CD14-positive monocyte (primary cell): ENCODE data around the gene BCAR1. TPM values are rescaled to one million over a fixed set of nuclear protein-coding genes. Genes with fewer than 3 reads are reported as not detected.
A peak's percentile ranks its signal among the peaks of the same experiment; 100 is the strongest.

Experiments used
- DNase-seq, 3 donors: peaks; one replicate each; pipeline ENCODE4 v3.0.0-alpha.2; 2011 to 2022
- H2AFZ ChIP-seq: 2 replicates; pipeline ENCODE4 v1.6.0; 2012; ENCODE audit warnings: mild to moderate bottlenecking, low read depth, low read length, inconsistent platforms; ENCODE audit not compliant: insufficient read depth, poor library complexity, severe bottlenecking
- H3K27ac ChIP-seq, 2 donors: 1 replicate in 1 of 2; 2 replicates in 1 of 2; pipeline ENCODE4 v1.5.1; 2012 to 2013; ENCODE audit warnings: low read length in 2 of 2, control low read depth in 1 of 2, inconsistent platforms in 1 of 2, low read depth in 1 of 2, mild to moderate bottlenecking in 1 of 2
- H3K27me3 ChIP-seq, 2 donors: one replicate each; pipeline versions ENCODE4 v1.6.0 to v1.6.1; 2011 to 2013; ENCODE audit warnings: low read length in 2 of 2; ENCODE audit not compliant: control insufficient read depth in 2 of 2, insufficient read depth in 2 of 2
- H3K36me3 ChIP-seq, 2 donors: replicated peaks in 1 of 2; 1 replicate in 1 of 2; 2 replicates in 1 of 2; pipeline versions ENCODE4 v1.5.1 to v1.6.1; 2012 to 2013; ENCODE audit warnings: low read length in 2 of 2, control low read depth in 1 of 2, inconsistent platforms in 1 of 2, mild to moderate bottlenecking in 1 of 2; ENCODE audit not compliant: insufficient read depth in 2 of 2, control insufficient read depth in 1 of 2
- H3K4me1 ChIP-seq, 2 donors: 1 replicate in 1 of 2; 2 replicates in 1 of 2; pipeline versions ENCODE4 v1.5.1 to v1.6.1; 2012 to 2013; ENCODE audit warnings: low read length in 2 of 2, control low read depth in 1 of 2, inconsistent platforms in 1 of 2, mild to moderate bottlenecking in 1 of 2, moderate library complexity in 1 of 2; ENCODE audit not compliant: insufficient read depth in 2 of 2, control insufficient read depth in 1 of 2
- H3K4me2 ChIP-seq: replicated peaks from 2 replicates; pipeline ENCODE3; 2012; ENCODE audit warnings: low read length, moderate library complexity, mild to moderate bottlenecking; ENCODE audit not compliant: poor library complexity, severe bottlenecking; ENCODE audit errors: extremely low read depth
- H3K4me3 ChIP-seq, 3 experiments: fragments of 200-600 bp in 1 of 3; sonication (generic) in 1 of 3; replicated peaks in 1 of 3; 1 replicate in 2 of 3; 2 replicates in 1 of 3; pipeline ENCODE4 v1.5.1; 2011 to 2013; ENCODE audit warnings: low read length in 3 of 3, mild to moderate bottlenecking in 3 of 3, control low read depth in 2 of 3, low read depth in 2 of 3, inconsistent platforms in 1 of 3, moderate library complexity in 1 of 3
- H3K79me2 ChIP-seq: 2 replicates; pipeline ENCODE4 v1.6.0; 2012; ENCODE audit warnings: mild to moderate bottlenecking, control low read depth, inconsistent platforms, low read length, moderate library complexity; ENCODE audit not compliant: insufficient read depth
- H3K9ac ChIP-seq: 2 replicates; pipeline ENCODE4 v1.6.0; 2017; ENCODE audit warnings: low read length, mild to moderate bottlenecking; ENCODE audit not compliant: insufficient read depth, poor library complexity, severe bottlenecking
- H3K9me3 ChIP-seq, 2 donors: replicated peaks in 1 of 2; 1 replicate in 1 of 2; 2 replicates in 1 of 2; pipeline versions ENCODE4 v1.5.1 to v1.6.1; 2012 to 2013; ENCODE audit warnings: low read length in 2 of 2, control low read depth in 1 of 2; ENCODE audit not compliant: control insufficient read depth in 1 of 2, insufficient read depth in 1 of 2
- H4K20me1 ChIP-seq: 2 replicates; pipeline ENCODE4 v1.6.0; 2012; ENCODE audit warnings: mild to moderate bottlenecking, low read length, control low read depth, moderate library complexity; ENCODE audit not compliant: insufficient read depth
- H3K27ac Mint-ChIP-seq, 7 donors: one replicate each; pipeline ENCODE4 v1.8.0; 2020; ENCODE audit warnings: mild to moderate bottlenecking in 7 of 7, mixed read lengths in 7 of 7, moderate library complexity in 6 of 7, inconsistent platforms in 2 of 7
- H3K27me3 Mint-ChIP-seq, 3 donors: one replicate each; pipeline ENCODE4 v1.8.0; 2021 to 2022; ENCODE audit warnings: low read depth in 3 of 3, mild to moderate bottlenecking in 3 of 3, mixed read lengths in 3 of 3, moderate library complexity in 3 of 3, inconsistent platforms in 1 of 3
- H3K36me3 Mint-ChIP-seq, 2 donors: one replicate each; pipeline ENCODE4 v1.8.0; 2020; ENCODE audit warnings: mixed read lengths in 2 of 2, inconsistent platforms in 1 of 2, mild to moderate bottlenecking in 1 of 2
- H3K4me1 Mint-ChIP-seq: one replicate; pipeline ENCODE4 v1.8.0; 2020; ENCODE audit warnings: mild to moderate bottlenecking, mixed read lengths
- H3K4me3 Mint-ChIP-seq, 2 donors: one replicate each; pipeline ENCODE4 v1.8.0; 2020; ENCODE audit warnings: mild to moderate bottlenecking in 2 of 2, mixed read lengths in 2 of 2, moderate library complexity in 1 of 2
- H3K9me3 Mint-ChIP-seq, 7 donors: one replicate each; pipeline ENCODE4 v1.8.0; 2020 to 2022; ENCODE audit warnings: mixed read lengths in 7 of 7, mild to moderate bottlenecking in 6 of 7, moderate library complexity in 6 of 7, inconsistent platforms in 2 of 7
- WGBS: methylation state at CpG from one replicate; pipeline ENCODE4 v1.1.5; 2013; ENCODE audit warnings: missing lambda C conversion rate; ENCODE audit not compliant: insufficient coverage; 5-methylcytosine and 5-hydroxymethylcytosine counted together
- intact Hi-C, 2 donors: fragments of 100-400 bp; cut with micrococcal nuclease; formaldehyde crosslinking; loops; one replicate each; pipeline versions ENCODE4 v1.15.0 to v1.15.1; 2023
- polyA plus RNA-seq, 3 donors: library from polyadenylated mRNA; depleted of rRNA in 1 of 3; unstranded in 2 of 3; stranded (reverse) in 1 of 3; fragments of 300-500 nt in 2 of 3; fragments of >200 nt in 1 of 3; fragmentation: Illumina TruSeq in 2 of 3; gene quantifications; 1 replicate in 2 of 3; 2 replicates in 1 of 3; pipeline ENCODE4 v1.2.3, GENCODE V29; 2012 to 2021
- TF ChIP-seq, protein P1 (sequence below): fragments of 200-600 bp; IDR thresholded peaks from one replicate; pipeline ENCODE4 v1.8.0; 2022; ENCODE audit warnings: antibody characterized with exemption, mild to moderate bottlenecking

BCAR1 gene
- polyA plus RNA-seq, 3 donors = not detected

DNA sequence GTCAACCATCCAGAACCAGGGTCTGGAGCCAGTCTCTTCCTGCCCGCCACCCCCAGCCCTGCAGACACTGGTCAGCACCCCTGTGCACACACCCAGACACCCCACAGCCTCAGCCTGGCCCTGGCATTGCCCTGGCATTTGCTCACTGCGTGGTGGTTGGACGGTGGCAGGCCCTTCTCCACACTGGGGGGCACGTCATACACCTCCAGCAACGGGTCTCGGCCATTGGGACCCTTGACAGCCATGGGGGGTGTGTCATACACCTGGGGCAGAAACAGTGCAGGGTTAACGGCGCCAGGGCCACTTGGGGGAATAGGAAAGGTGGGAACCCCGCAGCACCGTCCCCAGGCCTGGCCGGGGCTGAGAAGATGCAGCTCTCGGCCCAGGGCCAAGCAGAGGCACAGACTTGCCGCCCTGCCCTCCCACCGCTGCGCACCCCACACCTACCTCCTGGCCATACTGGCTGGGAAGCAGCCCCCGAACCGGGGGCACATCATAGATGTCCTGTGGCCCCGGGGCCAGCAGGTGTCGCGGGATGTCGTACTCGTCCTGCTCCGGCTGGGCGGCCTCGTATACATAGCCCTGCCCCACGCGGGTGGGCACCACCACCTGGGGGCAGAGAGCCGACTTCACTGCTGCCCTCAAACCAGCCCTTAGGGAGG lies 14.6 kb downstream of the BCAR1 start:
- Histone ChIP-seq H3K4me2 (no peak overlapping the region), H3K9me3 (no peaks in the 10 kb centered on the region), H4K20me1 (no peaks in the 10 kb centered on the region), H3K4me1 (no peaks in the 10 kb centered on the region), H3K27me3 (peaks cover 4 to 88% of the 10 kb centered on the region in 2 donors), H3K4me3 (no peak overlapping the region), H3K79me2 (no peaks in the 10 kb centered on the region), H3K27ac (no peak overlapping the region), H2AFZ (no peak overlapping the region), H3K9ac (no peak overlapping the region), H3K36me3 (no peaks in the 10 kb centered on the region)
- TF ChIP-seq, protein P1, sequence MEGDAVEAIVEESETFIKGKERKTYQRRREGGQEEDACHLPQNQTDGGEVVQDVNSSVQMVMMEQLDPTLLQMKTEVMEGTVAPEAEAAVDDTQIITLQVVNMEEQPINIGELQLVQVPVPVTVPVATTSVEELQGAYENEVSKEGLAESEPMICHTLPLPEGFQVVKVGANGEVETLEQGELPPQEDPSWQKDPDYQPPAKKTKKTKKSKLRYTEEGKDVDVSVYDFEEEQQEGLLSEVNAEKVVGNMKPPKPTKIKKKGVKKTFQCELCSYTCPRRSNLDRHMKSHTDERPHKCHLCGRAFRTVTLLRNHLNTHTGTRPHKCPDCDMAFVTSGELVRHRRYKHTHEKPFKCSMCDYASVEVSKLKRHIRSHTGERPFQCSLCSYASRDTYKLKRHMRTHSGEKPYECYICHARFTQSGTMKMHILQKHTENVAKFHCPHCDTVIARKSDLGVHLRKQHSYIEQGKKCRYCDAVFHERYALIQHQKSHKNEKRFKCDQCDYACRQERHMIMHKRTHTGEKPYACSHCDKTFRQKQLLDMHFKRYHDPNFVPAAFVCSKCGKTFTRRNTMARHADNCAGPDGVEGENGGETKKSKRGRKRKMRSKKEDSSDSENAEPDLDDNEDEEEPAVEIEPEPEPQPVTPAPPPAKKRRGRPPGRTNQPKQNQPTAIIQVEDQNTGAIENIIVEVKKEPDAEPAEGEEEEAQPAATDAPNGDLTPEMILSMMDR = no peak
- DNase-seq = no peak
- intact Hi-C loops = loop anchor here in 1 of 2 donors (10.0 kb wide), 1 partner anchor 528 kb away; no protein-coding TSS in a partner anchor
- H3K27me3 Mint-ChIP-seq = peaks cover 52 to 99% (median 73%) of the 10 kb centered on the region in 3 donors
- no peak overlapping the region for H3K27ac Mint-ChIP-seq
- WGBS = 93% methylated on average over 25 of the region's 28 CpGs
- no peaks in the 10 kb centered on the region for H3K4me1 Mint-ChIP-seq
- peaks cover 0 to 11% (median 0%) of the 10 kb centered on the region in 7 donors for H3K9me3 Mint-ChIP-seq
- H3K4me3 Mint-ChIP-seq = peak overlapping the region in 1 of 2 donors; percentile 28
- no peaks in the 10 kb centered on the region for H3K36me3 Mint-ChIP-seq

DNA sequence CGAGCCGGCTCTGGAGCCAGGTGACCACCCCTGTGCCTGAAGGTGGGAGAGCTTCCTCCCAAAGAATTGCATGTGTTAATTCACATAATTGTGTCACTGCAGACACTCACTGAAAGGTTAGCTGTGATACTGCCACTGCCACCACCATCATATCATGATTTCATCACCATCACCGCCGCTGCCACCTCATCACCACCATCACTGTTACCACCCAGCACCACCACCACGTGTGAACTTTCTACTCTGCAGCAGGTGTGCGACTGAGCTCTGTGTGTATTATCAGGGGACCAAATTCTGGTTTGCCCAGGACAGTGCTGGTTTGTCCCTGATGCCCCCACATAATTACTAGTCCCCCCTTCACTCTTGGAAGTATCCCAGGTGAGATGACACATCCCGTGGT lies 15.2 kb downstream of the BCAR1 start:
- H3K79me2 ChIP-seq = no peaks in the 10 kb centered on the region
- no peak overlapping the region for H3K27ac ChIP-seq
- 94% methylated on average over 3 of the region's 7 CpGs for WGBS

More for the DNA sequence above, 15.2 kb downstream of the BCAR1 start:
- Histone ChIP-seq H3K27me3 (peaks cover 4 to 90% of the 10 kb centered on the region in 2 donors), H3K9ac (no peak overlapping the region), H3K36me3 (no peaks in the 10 kb centered on the region), H3K4me2 (no peak overlapping the region), H3K9me3 (no peaks in the 10 kb centered on the region), H3K4me1 (no peaks in the 10 kb centered on the region), H2AFZ (no peak overlapping the region), H3K4me3 (no peak overlapping the region), H4K20me1 (no peaks in the 10 kb centered on the region)
- no peaks in the 10 kb centered on the region for H3K4me1 Mint-ChIP-seq
- H3K9me3 Mint-ChIP-seq = peaks cover 0 to 11% (median 0%) of the 10 kb centered on the region in 7 donors
- no peak overlapping the region for H3K27ac Mint-ChIP-seq
- no peaks in the 10 kb centered on the region for H3K36me3 Mint-ChIP-seq
- no peak for DNase-seq
- intact Hi-C loops = loop anchor here in 1 of 2 donors (10.0 kb wide), 1 partner anchor 529 kb away; no protein-coding TSS in a partner anchor
- TF ChIP-seq, protein P1 = no peak
- H3K4me3 Mint-ChIP-seq = peak overlapping the region in 1 of 2 donors; percentile 28
- peaks cover 54 to 99% (median 77%) of the 10 kb centered on the region in 3 donors for H3K27me3 Mint-ChIP-seq
